ENCODE data around the gene ARHGAP26. TPM values are rescaled to one million over a fixed set of nuclear protein-coding genes. Genes with fewer than 3 reads are reported as not detected.
"Not testable (repeated sequence)": the region's sequence is repeated elsewhere in the genome, so short reads cannot be mapped to it uniquely, and the experiment has no call there.

ARHGAP26 gene
- polyA plus RNA-seq, 1 donor from 2014 or later: 1.6 TPM

DNA sequence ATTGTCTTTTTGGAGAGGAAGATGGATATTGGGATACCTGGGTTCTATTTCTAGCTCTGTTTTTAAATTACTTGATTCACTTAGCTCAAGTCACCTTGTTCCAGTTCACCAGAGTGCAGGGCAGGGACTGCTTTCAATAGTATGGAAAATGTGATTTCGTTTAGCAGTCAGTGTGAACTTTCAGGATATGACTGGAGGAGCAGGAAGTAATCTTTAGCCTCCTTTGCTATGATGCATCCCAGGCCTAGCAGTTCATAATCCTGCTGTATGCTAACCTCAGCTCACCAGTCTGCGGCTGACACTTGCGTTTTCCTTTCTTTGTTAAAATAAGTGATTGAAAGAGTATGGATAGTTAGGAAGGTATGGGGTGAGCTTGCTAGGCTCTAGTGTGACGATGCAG, 169.7 kb downstream of the ARHGAP26 start:
- Mint-ChIP-seq H3K9me3 (peaks cover 0 to 2% (median 0%) of the 10 kb centered on the region in 3 donors), H3K4me3 (no peak overlapping the region), H3K36me3 (peaks cover 7% of the 10 kb centered on the region), H3K27me3 (no peaks in the 10 kb centered on the region), H3K27ac (no peak overlapping the region), H3K4me1 (peaks cover 7 to 10% (median 9%) of the 10 kb centered on the region in 3 donors)

DNA sequence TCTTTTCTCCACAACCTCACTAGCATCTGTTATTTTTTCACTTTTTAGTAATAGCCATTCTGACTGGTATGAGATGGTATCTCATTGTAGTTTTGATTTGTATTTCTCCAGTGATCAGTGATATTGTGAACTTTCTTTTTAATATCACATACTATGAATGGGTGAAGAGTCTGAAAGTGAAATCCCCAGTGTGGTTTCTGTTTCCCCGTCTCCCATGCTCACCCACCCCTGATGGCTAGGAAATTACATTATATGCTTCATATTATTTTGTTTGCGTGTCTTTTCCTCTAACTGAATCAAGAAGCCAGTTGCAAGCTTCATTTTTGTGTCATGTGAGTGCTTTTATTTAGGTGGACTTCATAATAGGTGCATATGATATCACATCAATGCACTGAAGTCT, 171.1 kb downstream of the ARHGAP26 start:
- no peak overlapping the region for H3K27ac Mint-ChIP-seq
- H3K9me3 Mint-ChIP-seq: peaks cover 0 to 2% (median 0%) of the 10 kb centered on the region in 3 donors
- H3K4me1 Mint-ChIP-seq: peaks cover 0 to 3% (median 0%) of the 10 kb centered on the region in 3 donors
- peak overlapping the region in 1 of 4 donors; percentile 11 for H3K4me3 Mint-ChIP-seq
- H3K36me3 Mint-ChIP-seq: peaks cover 11% of the 10 kb centered on the region
- H3K27me3 Mint-ChIP-seq: no peaks in the 10 kb centered on the region

DNA sequence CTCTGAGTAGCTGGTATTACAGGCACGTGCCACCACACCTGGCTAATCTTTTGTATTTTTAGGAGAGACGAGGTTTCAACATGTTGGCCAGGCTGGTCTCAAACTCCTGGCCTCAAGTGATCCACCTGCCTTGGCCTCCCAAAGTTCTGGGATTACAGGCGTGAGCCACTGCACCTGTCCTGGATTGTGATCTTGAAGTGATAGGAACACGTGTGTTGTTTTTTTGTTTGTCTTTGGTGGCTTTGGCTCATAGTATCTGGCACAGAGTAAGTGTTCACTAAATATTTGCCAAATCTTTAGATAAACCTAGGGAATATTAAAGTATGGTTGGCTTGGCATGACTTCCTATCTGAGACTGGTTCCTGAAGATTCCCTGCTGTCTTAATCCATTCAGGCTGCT, 172.7 kb downstream of the ARHGAP26 start:
- Mint-ChIP-seq H3K4me3 (no peak overlapping the region), H3K36me3 (peaks cover 13% of the 10 kb centered on the region), H3K27me3 (no peaks in the 10 kb centered on the region), H3K9me3 (peaks cover 0 to 2% (median 0%) of the 10 kb centered on the region in 3 donors), H3K4me1 (peaks cover 0 to 3% (median 0%) of the 10 kb centered on the region in 3 donors), H3K27ac (no peak overlapping the region)

DNA sequence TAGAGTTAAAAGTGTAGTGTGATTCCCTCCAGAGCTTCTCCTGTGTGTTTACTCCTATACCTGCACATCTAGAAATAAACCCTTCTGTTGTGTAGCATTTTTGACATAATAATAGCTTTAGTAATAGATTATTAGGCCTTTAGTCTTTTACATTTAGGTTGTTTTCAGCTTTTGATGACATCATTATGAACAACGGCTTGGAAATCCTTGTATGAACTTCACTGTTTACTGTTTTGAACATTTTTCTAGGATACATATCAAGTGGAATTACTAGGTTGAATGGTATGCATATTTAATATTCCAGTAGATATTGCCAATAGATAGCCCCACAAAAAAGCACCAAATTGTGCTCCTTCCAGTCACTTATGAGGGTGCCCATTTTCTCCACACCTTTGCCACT, 174.0 kb downstream of the ARHGAP26 start:
- peaks cover 13% of the 10 kb centered on the region for H3K36me3 Mint-ChIP-seq
- peaks cover 0 to 3% (median 0%) of the 10 kb centered on the region in 3 donors for H3K4me1 Mint-ChIP-seq
- no peak overlapping the region for H3K27ac Mint-ChIP-seq

DNA sequence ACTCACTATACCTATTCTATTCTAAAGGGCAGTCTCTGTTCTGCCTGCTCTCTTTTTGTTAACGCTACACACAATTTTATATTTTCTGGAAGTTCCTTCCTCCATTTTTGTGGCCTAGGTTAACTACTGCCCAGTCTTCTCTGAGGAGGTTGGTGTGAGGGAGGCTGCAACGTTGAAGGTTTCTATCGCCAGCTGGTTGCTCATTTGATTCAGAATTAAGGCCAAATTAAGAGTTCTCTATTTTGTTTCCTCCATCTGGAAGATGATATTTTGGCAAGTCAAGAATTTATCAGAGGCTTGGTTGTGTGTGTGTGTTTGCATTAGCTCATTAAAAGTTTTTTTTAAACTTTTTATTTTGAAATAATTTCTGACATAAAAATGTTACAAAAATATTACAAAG, 175.1 kb downstream of the ARHGAP26 start:
- no peak overlapping the region for H3K4me3 Mint-ChIP-seq
- peaks cover 13% of the 10 kb centered on the region for H3K36me3 Mint-ChIP-seq
- H3K27ac Mint-ChIP-seq: no peak overlapping the region
- H3K4me1 Mint-ChIP-seq: peaks cover 0 to 3% (median 2%) of the 10 kb centered on the region in 3 donors
- peaks cover 0 to 2% (median 0%) of the 10 kb centered on the region in 3 donors for H3K9me3 Mint-ChIP-seq
- H3K27me3 Mint-ChIP-seq: no peaks in the 10 kb centered on the region

More for the DNA sequence above, 174.0 kb downstream of the ARHGAP26 start:
- H3K9me3 Mint-ChIP-seq: peaks cover 0 to 2% (median 0%) of the 10 kb centered on the region in 3 donors
- H3K27me3 Mint-ChIP-seq: no peaks in the 10 kb centered on the region
- H3K4me3 Mint-ChIP-seq: no peak overlapping the region

DNA sequence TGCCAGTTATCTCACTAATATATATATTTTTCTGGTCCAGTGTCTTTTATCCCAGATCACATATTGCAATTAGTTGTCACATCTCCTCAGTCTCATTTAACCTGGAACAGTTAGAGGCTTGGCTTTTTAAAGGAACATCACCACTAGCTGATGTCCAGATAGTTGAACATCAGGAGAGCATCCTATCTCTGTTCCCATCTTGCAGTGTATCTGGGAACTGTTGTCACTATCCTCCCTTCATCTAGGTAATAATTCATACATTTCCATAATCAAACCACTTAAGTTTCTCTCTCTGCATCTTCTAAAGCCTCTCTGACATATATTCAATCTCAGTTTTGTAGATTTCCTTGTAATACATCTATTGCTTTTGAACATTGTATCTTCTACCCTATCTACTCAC, 175.7 kb downstream of the ARHGAP26 start:
- H3K36me3 Mint-ChIP-seq: peaks cover 9% of the 10 kb centered on the region
- peaks cover 0 to 6% (median 3%) of the 10 kb centered on the region in 3 donors for H3K4me1 Mint-ChIP-seq
- no peaks in the 10 kb centered on the region for H3K9me3 Mint-ChIP-seq
- H3K27ac Mint-ChIP-seq: peak overlapping the region in 1 of 3 donors; percentile 1
- H3K27me3 Mint-ChIP-seq: no peaks in the 10 kb centered on the region
- no peak overlapping the region for H3K4me3 Mint-ChIP-seq

DNA sequence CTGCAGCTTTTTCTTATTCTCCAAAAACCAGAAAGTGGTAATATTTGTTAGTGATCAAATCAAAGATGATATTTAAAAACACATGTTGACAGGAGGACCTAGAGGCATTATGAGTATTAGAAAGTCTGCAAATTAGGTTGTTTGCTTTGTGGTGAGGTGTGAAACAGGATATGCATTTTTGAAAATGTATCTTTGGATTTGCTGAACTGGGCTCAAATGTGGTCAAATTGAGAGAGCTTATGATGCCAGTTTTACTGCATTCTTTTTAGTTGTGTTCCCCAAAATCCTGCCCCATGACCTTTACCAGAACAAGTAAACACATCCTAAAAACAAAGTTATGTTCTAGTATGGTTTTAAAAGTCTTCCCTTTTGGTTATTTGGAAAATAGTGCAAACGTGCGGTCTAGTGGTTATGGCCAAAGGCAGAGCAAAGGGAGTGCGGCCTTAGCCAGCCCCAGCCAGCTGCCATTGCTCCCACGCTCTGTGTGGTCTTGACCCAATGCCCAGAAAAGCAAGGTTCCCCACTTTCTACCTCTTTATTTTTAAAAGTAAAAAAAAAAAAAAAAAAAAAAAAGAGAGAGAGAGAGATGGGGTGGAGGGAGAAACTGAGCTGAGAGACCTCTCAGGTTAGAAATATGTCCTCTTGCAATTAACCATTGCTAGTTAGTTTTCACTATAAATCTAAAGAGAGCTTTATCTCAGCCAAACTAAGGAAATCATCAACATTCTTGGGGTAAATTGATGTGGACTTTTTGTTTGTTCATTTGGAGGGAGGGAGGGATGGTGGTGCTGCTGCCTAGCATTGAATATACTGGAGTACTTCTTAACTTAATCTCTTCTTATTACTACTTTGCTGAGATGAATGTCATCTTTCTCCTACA, 176.6 kb downstream of the ARHGAP26 start:
- peaks cover 9% of the 10 kb centered on the region for H3K36me3 Mint-ChIP-seq
- no peaks in the 10 kb centered on the region for H3K27me3 Mint-ChIP-seq
- H3K9me3 Mint-ChIP-seq: no peaks in the 10 kb centered on the region
- peak overlapping the region in 1 of 3 donors; percentile 1 for H3K27ac Mint-ChIP-seq
- peaks cover 0 to 6% (median 3%) of the 10 kb centered on the region in 3 donors for H3K4me1 Mint-ChIP-seq
- H3K4me3 Mint-ChIP-seq: no peak overlapping the region

DNA sequence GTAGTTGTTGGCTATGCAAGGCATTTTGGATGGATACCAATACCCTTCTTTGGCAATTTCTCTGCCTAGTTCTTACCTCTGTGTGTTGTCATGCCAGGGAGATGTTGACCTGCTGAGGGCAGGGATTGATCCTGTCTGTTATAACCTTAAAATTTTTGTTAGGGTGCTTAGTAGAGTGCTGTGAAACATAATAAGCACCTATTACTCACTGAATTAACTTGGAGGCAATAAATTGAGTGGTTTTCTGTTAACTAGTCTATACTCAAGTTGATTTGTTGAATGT, 177.2 kb downstream of the ARHGAP26 start:
- Mint-ChIP-seq H3K4me3 (no peak overlapping the region), H3K27ac (no peak overlapping the region), H3K9me3 (no peaks in the 10 kb centered on the region), H3K36me3 (peaks cover 11% of the 10 kb centered on the region), H3K4me1 (peaks cover 0 to 6% (median 3%) of the 10 kb centered on the region in 3 donors), H3K27me3 (no peaks in the 10 kb centered on the region)

DNA sequence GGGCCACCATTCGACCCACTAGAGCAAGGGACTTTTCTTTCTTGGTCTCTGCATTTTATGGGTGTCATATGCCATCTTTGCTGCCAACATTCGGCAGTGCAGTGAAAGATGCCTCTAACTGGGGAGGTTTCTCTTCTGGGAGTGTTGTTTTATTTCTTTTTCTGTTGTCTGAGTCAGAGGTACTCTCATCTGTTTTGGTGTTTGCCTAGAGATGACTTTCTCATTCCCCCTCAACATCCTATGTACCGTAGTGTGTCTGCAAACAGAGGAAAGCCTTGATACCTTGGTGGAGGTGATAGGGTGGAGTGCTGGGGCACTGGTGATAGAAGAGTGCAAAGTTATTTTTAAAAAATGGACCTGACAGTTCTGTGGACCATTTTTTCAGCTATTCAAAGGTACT, 182.1 kb downstream of the ARHGAP26 start:
- H3K4me1 Mint-ChIP-seq: peaks cover 0 to 6% (median 0%) of the 10 kb centered on the region in 3 donors
- no peak overlapping the region for H3K4me3 Mint-ChIP-seq
- peaks cover 3% of the 10 kb centered on the region for H3K36me3 Mint-ChIP-seq
- peak overlapping the region in 1 of 3 donors; percentile 60 for H3K27ac Mint-ChIP-seq
- H3K27me3 Mint-ChIP-seq: no peaks in the 10 kb centered on the region
- H3K9me3 Mint-ChIP-seq: no peaks in the 10 kb centered on the region

DNA sequence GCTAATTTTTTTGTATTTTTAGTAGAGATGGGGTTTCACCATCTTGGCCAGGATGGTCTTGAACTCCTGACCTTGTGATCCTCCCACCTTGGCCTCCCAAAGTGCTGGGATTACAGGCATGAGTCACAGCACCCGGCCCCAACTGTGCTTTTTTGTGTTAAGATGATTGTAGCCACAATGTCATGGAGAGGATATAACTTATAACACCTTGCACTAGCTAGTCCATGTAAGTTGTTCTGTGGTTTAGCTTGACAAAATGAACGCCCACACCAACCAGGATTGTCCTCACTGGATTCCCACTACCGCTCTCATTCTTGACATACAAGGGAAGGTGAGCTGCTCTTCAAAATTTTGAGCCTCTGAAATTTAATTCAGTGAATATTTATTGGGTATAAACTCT, 182.7 kb downstream of the ARHGAP26 start:
- not testable (repeated sequence) for H3K9me3 Mint-ChIP-seq, H3K4me3 Mint-ChIP-seq, H3K27me3 Mint-ChIP-seq, H3K36me3 Mint-ChIP-seq, H3K4me1 Mint-ChIP-seq
- peak overlapping the region in 1 of 3 donors; percentile 75 for H3K27ac Mint-ChIP-seq

DNA sequence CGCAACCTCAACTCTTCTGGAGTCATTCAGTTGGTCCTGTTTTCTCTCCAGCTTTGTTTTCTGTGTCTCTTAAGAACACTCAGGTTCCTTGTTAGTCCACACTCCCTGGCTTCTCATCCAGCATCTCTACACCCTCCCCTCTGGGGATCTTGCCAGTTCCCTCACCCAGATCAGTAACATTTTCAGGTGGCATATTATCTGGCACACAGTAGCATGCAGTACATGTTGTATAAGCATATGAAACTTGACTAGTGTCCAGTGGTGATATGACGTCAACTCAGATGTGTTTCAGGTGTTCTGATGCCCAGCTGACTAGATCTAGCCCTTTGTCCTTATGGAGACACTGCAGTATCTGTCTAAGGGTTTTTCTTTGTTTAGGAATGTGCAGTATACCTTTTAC, 184.3 kb downstream of the ARHGAP26 start:
- H3K27me3 Mint-ChIP-seq: no peaks in the 10 kb centered on the region
- peaks cover 3% of the 10 kb centered on the region for H3K36me3 Mint-ChIP-seq
- H3K27ac Mint-ChIP-seq: no peak overlapping the region
- no peak overlapping the region for H3K4me3 Mint-ChIP-seq
- H3K4me1 Mint-ChIP-seq: peaks cover 0 to 7% (median 0%) of the 10 kb centered on the region in 3 donors
- H3K9me3 Mint-ChIP-seq: no peaks in the 10 kb centered on the region

DNA sequence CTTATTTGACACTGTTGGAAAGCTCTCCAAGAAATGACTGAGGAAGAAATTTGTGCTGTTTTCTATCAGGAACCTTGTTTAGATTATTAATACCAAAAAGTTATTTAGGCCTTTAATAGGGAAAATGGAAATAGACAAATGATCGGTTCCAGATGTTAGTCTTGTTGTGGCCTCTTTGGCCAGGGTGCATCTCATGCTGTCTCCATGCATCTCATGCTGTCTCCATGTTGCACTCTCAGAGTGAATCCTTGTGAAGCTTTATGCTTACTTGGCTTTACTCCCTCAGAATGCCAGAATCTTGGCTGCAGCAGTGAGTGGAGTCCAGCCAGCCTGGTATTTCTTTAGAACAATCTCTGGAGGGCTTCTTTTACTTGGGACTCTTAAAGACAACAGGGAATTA, 185.5 kb downstream of the ARHGAP26 start:
- Mint-ChIP-seq H3K27me3 (no peaks in the 10 kb centered on the region), H3K36me3 (peaks cover 3% of the 10 kb centered on the region), H3K9me3 (no peaks in the 10 kb centered on the region), H3K4me1 (peaks cover 0 to 5% (median 0%) of the 10 kb centered on the region in 3 donors), H3K27ac (no peak overlapping the region), H3K4me3 (no peak overlapping the region)

DNA sequence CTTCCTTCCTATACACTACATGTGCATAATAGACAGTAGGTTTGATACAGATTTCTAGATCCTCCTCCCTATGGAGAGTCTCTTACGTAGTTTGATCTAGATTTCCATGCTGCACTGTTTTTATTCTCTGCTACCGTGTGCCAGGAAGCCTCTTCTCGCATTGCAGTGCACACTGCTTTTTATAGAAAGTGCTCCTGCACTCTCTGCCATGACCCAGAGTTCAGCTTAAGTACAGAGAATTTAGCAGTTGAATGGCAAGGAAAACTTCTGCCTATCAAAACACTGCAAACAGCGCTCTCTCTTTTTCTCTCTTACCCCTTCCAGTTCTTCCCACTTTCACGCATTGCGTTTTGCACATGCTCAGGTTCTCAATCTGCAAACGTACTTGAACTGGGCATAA, 187.4 kb downstream of the ARHGAP26 start:
- no peak overlapping the region for H3K4me3 Mint-ChIP-seq
- H3K9me3 Mint-ChIP-seq: no peaks in the 10 kb centered on the region
- H3K27ac Mint-ChIP-seq: no peak overlapping the region
- peaks cover 2% of the 10 kb centered on the region for H3K36me3 Mint-ChIP-seq
- peaks cover 1% of the 10 kb centered on the region for H3K27me3 Mint-ChIP-seq
- peaks cover 0 to 4% (median 0%) of the 10 kb centered on the region in 3 donors for H3K4me1 Mint-ChIP-seq

DNA sequence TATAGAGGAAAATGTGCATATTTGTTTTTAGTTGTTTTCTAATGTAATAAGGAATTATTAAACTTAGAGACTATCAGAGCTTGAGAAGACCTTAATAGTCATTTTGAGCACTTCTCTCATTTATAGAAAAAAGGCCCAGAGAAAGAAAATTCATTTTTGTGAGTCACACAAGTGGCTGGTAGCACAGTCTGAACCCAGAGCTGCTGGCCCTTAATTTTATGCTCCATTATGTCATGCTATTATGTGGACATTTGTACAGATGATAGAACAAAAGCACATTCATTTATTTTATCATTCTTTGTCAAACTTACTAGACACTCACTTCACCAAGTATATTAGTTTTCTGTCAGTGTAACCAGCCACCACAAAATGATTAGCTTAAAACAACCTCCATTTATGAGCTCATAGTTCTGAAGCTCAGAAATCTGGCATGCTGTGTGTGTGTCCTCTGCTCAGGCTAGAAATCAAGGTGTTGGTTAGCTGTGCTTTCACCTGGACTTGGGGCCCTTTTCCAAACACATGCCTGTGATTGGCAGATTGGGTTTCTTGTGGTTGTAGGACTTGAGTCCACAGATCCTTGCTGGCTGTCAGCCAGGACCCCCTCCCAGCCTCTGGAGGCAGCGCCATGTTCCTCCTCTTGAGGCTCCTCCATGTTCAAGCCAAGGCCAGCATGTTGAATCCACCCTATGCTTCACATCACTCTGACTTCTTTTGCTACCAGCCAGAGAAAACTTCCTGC, 188.9 kb downstream of the ARHGAP26 start:
- H3K27ac Mint-ChIP-seq: peak overlapping the region in 1 of 3 donors; percentile 29
- H3K4me1 Mint-ChIP-seq: peaks cover 0 to 4% (median 0%) of the 10 kb centered on the region in 3 donors
- no peaks in the 10 kb centered on the region for H3K9me3 Mint-ChIP-seq
- peaks cover 1% of the 10 kb centered on the region for H3K27me3 Mint-ChIP-seq
- H3K36me3 Mint-ChIP-seq: peaks cover 2% of the 10 kb centered on the region
- H3K4me3 Mint-ChIP-seq: no peak overlapping the region

All from IgD-negative memory B cell (primary cell).